C4-2B (cell line): Measurements from ENCODE around the gene NCK2.

Source experiments
- ZFX ChIP-seq: fragments of 450-650 bp; IDR thresholded peaks from 2 replicates; pipeline ENCODE4 v1.6.1; 2017
- TF ChIP-seq, protein P1 (sequence below): fragments of 450-650 bp; conservative IDR thresholded peaks from 2 replicates; pipeline ENCODE4 v1.5.1; 2017; ENCODE audit warnings: mild to moderate bottlenecking

DNA sequence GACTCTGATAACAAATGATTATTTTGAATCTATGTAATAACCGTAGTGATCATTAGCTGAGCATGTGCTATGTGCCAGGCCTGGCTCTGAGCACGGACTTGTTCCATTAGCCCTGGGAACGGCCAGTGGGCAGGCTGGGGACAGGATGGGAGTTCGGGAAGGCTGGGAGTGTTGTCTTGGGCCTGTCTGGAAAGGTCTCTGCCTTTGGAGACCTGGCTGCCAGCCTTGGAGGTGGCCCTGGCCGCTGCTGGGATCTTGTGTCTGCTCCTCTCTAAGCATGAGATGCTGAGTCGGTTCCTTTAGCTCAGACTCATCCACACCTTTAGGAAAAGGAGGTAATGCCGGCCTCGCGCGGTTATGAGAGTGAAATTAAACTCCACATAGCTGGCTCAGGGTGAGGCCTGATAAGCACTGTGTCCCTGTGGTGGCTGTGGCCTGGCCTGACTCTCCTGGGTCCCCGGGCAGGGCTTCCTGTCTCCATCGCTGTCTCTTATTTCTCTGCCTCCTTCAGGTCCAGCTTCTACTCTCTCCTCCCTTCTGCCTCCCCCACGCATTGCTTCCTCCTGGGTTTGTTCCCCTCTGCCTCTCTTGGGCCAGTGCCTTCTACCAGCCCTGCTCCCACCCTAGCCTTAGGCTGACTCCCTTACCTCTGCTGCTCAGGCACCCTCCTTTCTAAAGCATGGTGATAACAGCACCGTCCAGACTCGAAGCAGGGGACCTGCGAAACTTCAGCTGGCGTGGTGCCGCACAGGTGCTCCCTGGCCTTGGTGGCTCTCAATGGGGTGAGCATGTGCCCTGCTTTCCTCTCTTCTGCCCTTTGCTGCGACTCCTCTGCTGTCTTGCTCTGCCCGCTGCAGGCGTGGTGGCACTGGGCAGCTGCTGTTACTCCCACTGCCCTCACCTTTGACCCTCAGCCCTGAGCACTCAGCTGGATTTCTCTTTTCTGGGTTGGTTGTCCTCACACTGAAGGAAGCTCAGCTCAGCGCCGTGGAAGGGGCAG lies 41.8 kb downstream of the NCK2 start:
- TF ChIP-seq, protein P1, sequence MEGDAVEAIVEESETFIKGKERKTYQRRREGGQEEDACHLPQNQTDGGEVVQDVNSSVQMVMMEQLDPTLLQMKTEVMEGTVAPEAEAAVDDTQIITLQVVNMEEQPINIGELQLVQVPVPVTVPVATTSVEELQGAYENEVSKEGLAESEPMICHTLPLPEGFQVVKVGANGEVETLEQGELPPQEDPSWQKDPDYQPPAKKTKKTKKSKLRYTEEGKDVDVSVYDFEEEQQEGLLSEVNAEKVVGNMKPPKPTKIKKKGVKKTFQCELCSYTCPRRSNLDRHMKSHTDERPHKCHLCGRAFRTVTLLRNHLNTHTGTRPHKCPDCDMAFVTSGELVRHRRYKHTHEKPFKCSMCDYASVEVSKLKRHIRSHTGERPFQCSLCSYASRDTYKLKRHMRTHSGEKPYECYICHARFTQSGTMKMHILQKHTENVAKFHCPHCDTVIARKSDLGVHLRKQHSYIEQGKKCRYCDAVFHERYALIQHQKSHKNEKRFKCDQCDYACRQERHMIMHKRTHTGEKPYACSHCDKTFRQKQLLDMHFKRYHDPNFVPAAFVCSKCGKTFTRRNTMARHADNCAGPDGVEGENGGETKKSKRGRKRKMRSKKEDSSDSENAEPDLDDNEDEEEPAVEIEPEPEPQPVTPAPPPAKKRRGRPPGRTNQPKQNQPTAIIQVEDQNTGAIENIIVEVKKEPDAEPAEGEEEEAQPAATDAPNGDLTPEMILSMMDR: no peak
- no peak for TF ChIP-seq ZFX
